ENCODE data around the gene HOXB13. TPM values are rescaled to one million over a fixed set of nuclear protein-coding genes. Genes with fewer than 3 reads are reported as not detected.

The HOXB13 gene
- total RNA-seq, 2 experiments from 2014 or later = not detected

DNA sequence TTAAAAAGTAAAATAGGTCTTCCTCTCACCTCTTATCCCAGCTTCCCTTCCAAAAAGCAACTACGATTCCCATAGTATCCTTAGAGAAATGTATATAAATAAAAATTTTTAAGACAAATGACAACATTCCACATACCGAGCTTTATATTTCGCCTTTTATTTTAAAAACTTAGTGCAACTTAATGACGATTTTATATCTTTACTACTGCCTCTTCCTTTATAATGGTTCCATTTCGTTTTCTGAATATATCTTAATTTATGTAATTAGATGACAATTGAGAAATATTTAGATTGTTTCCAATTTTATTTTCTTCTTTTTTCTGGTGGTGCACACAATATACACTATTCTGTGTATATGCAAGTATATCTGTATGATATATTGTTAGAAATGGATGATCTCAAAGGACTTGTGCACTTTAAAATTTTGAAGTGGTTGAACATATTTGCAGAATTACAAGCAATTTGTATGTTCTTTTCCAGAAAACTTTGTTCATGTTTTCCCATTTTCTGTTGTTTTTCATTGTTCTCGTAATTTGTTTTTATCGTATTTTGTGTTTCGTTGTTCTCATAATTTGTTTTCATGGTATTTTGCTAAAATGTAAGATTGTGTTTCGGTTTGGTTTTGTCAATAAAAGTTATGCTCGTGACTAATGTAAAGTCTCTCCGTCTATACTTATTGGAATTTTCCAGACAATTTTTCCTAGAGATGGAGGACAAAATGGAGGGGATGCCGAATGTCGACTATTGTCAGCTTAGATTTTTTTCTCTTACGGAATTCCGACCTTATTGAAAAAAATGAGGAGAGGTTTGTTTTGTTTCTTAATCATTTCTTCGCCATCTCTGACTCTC is 20.4 kb upstream of the HOXB13 start:
- intact Hi-C loops (cut with DNase I, micrococcal nuclease) = loop anchor here in 1 of 2 experiments (2.0 kb wide), 1 partner anchor 30 kb away; no protein-coding TSS in a partner anchor
- Mint-ChIP-seq H3K27ac (no peak overlapping the region), H3K9me3 (no peaks in the 10 kb centered on the region), H3K4me1 (ENCODE audit: low read depth) (peaks cover 28% of the 10 kb centered on the region), H3K4me3 (no peak overlapping the region), H3K27me3 (peaks cover 97% of the 10 kb centered on the region), H3K36me3 (ENCODE audit: low read depth) (no peaks in the 10 kb centered on the region)
- ChIA-PET POLR2A (no interaction called here), CTCF (interaction anchor here (1.0 to 1.6 kb wide), 2 partner anchors 25 to 36 kb away, joined by 3 to 4 read pairs; no protein-coding TSS in a partner anchor)
- Histone ChIP-seq H3K4me1 (ENCODE audit: insufficient read depth, low read length) (peaks cover 34% of the 10 kb centered on the region), H3K27me3 (ENCODE audit: control insufficient read depth in 1 of 2, insufficient read depth in 2 of 2, low read length in 2 of 2) (peaks cover 88 to 98% of the 10 kb centered on the region in 2 experiments), H3K9me3 (ENCODE audit: control insufficient read depth in 1 of 2, insufficient read depth in 1 of 2, low read length in 2 of 2) (peaks cover 8 to 29% of the 10 kb centered on the region in 2 experiments), H3K36me3 (ENCODE audit: insufficient read depth, low read length) (no peaks in the 10 kb centered on the region), H3K27ac (ENCODE audit: low read depth in 1 of 2, low read length in 2 of 2) (no peak overlapping the region), H3K4me3 (ENCODE audit: low read length) (no peak overlapping the region)
- no peak for DNase-seq
- TF ChIP-seq CTCF (IDR thresholded peaks at IDR 0.05) = no peak
- ATAC-seq (ENCODE audit: poor library complexity) = no peak

DNA sequence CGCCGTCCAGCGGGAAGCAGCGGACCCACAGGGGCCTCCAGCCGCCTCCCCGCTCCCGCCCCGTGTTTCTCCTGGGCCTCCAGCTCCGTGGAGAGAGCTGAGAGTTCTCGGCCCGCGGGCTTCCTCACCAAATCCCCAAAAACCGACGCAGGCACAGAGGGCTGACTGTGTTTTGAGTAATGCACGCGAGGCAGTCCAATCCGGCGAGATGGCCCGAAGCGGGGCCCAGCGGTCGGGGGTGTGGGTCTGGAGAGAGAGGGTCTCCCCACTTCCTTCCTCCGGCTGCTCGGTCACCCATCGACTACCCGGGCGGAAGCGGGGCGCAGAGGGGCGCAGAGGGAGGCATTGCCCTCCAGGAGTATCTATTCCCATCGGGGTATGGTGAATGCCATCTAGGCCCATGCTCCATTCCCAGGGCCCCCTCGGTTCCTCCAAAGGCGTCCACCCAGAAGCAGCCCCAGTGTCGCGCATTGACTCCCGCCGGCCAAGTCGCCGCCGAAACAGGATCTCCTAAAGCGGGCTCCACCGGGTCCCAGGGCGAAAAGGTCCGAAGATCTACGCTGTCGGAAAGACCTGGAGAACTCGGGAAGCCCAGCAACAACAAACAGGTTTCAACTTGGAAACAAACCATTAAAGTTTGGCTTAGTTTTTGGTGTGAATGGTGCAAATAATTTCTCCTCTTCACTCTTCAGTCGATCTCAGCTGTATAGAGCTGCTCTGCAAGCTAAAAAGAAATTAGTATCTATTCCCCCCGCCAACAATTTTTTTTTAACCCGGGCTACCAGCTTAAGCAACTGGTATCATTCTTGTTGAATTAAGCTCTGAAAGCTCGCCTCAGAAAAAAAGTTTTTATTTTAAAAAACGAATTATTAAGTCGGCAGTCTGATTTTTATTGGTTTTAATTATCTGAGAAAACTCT is 19.2 kb upstream of the HOXB13 start:
- ATAC-seq (ENCODE audit: poor library complexity) = no peak
- Mint-ChIP-seq H3K4me1 (ENCODE audit: low read depth) (peaks cover 16% of the 10 kb centered on the region), H3K9me3 (no peaks in the 10 kb centered on the region), H3K27ac (no peak overlapping the region), H3K27me3 (peaks cover 97% of the 10 kb centered on the region), H3K36me3 (ENCODE audit: low read depth) (no peaks in the 10 kb centered on the region), H3K4me3 (no peak overlapping the region)
- intact Hi-C loops (cut with DNase I, micrococcal nuclease) = loop anchor here (2.0 kb wide), 2 partner anchors 21 to 29 kb away; no protein-coding TSS in a partner anchor
- ChIA-PET POLR2A (no interaction called here), CTCF (interaction anchor here (1.6 kb wide), 1 partner anchor 24 kb away, joined by 4 read pairs; no protein-coding TSS in a partner anchor)
- Histone ChIP-seq H3K4me1 (ENCODE audit: insufficient read depth, low read length) (peaks cover 23% of the 10 kb centered on the region), H3K27me3 (ENCODE audit: control insufficient read depth in 1 of 2, insufficient read depth in 2 of 2, low read length in 2 of 2) (peaks cover 88 to 98% of the 10 kb centered on the region in 2 experiments), H3K4me3 (ENCODE audit: low read length) (no peak overlapping the region), H3K27ac (ENCODE audit: low read depth in 1 of 2, low read length in 2 of 2) (no peak overlapping the region), H3K9me3 (ENCODE audit: control insufficient read depth in 1 of 2, insufficient read depth in 1 of 2, low read length in 2 of 2) (peaks cover 8 to 25% of the 10 kb centered on the region in 2 experiments), H3K36me3 (ENCODE audit: insufficient read depth, low read length) (no peaks in the 10 kb centered on the region)
- DNase-seq = no peak
- TF ChIP-seq CTCF (IDR thresholded peaks at IDR 0.05) = no peak

DNA sequence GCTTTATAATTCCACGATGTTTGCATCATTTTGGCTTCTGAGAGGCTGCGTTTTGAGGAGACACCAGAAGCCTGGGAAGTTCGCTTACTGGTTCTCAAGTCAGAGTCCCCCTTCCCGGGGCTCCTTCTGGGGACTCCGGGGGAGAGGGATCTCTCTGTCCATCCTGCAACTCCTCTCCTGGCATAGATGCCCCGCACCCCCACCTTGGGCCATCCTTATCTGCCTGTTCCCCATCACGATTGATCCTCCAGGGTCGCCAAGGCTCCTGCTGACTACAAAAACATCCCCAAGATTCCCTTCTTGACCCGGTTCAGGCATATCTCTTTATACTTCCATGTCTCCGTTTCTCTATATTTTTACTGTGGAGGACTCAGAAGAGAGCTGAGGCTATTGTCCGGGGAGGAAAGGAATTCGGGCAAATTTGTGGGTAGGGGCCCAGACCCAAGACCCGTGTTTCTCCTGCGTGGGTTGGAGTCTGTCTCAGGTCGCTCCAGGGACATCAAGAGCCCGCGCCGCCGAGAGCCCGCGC is 18.4 kb upstream of the HOXB13 start:
- Histone ChIP-seq H3K4me3 (ENCODE audit: low read length) (no peak overlapping the region), H3K27ac (ENCODE audit: low read depth in 1 of 2, low read length in 2 of 2) (no peak overlapping the region), H3K36me3 (ENCODE audit: insufficient read depth, low read length) (no peaks in the 10 kb centered on the region), H3K27me3 (ENCODE audit: control insufficient read depth in 1 of 2, insufficient read depth in 2 of 2, low read length in 2 of 2) (peaks cover 86 to 98% of the 10 kb centered on the region in 2 experiments), H3K4me1 (ENCODE audit: insufficient read depth, low read length) (peaks cover 20% of the 10 kb centered on the region), H3K9me3 (ENCODE audit: control insufficient read depth in 1 of 2, insufficient read depth in 1 of 2, low read length in 2 of 2) (peaks cover 8 to 18% of the 10 kb centered on the region in 2 experiments)
- H3K27me3 Mint-ChIP-seq = peaks cover 97% of the 10 kb centered on the region
- no peak overlapping the region for H3K4me3 Mint-ChIP-seq
- ATAC-seq (ENCODE audit: poor library complexity) = no peak
- no peaks in the 10 kb centered on the region for H3K36me3 Mint-ChIP-seq (ENCODE audit: low read depth)
- no peak overlapping the region for H3K27ac Mint-ChIP-seq
- no peak for TF ChIP-seq CTCF (IDR thresholded peaks at IDR 0.05)
- intact Hi-C loops (cut with DNase I, micrococcal nuclease) = loop anchor here in 1 of 2 experiments (2.0 kb wide), 1 partner anchor 20 kb away; no protein-coding TSS in a partner anchor
- no peak for DNase-seq
- ChIA-PET POLR2A (no interaction called here), CTCF (interaction anchor here (1.3 to 1.6 kb wide), 2 partner anchors 23 to 69 kb away, joined by 4 to 6 read pairs; no protein-coding TSS in a partner anchor)
- H3K4me1 Mint-ChIP-seq (ENCODE audit: low read depth) = peaks cover 16% of the 10 kb centered on the region
- H3K9me3 Mint-ChIP-seq = no peaks in the 10 kb centered on the region
